Midbrain (tissue), 1 donor: ENCODE measurements around the gene FBXO11.

Experiments used
- DNase-seq: peaks from one replicate; lab custom pipeline; 2025; lab: John Stamatoyannopoulos, UW

FBXO11 gene

DNA sequence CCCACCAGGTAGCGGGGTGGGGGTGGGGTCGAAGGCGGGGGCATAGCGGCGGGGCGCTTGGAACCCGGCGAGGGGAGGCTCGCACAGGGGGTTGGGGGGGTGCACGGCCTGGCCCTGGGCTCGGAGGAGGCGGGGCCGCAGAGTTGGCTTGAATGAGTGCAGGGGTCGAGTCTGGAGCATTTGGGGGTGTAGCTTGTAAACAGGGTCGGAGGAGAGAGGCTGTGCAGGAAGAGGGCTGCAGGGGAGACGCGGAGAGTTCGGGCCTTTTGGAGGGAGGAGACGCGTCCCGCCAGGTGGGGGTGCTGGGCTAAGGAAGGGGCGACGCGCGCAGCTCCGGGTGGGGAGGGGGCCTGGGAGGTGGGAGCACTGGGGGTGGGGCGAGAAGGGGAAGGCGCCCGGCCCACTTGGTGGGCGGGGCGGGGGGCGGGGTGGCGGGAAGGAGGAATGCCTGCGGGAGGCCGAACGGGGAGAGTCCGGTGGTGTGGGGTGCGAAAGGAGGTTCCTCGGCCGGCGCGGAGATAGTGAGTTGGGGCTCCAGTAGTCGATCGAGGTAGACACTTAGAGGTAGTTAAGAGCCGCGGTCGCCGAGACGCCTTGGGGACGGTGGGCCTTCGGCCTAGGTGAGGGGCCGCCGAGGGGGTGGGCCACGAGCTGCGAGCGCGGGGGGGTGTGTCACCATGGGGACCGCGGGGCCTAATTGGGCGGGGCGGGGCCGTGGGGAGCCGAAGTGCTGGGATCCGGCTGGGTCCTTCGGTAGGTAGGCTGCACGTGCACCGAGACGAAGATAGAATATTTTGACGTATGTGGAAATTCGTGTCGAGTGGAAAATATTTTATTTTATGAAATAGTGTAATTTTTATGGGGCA lies 122.6 kb downstream of the FBXO11 start:
- DNase-seq, result peak; percentile 23

- peak; percentile 90 for DNase-seq
Observed at GRCh38 chr2:47782671-47783485, 123.4 kb downstream of the FBXO11 start, which contains the start of gene MSH6. Gene MSH6 (plus strand): TSS chr2:47783145. CDS start chr2:47783234, 89 bp downstream.

GRCh38 chr2:47782381-47782670 lies 124.0 kb downstream of the FBXO11 start:
- DNase-seq, result peak; percentile 62

DNA sequence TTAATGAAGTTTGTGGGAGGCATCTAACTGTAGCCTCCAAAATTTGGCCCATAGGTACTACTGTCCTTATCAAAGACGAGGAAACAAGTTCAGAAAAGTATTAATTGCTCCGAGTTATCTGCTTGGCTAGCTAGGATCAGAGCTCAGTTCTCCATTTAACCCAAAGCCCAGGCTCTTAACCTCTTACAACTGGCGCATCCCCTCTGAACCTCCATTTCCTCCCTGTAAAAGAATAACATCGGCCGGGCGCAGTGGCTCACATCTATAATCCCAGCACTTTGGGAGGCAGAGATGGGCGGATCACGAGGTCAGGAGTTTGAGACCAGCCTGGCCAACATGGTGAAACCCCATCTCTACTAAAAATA lies 126.9 kb downstream of the FBXO11 start:
- DNase-seq, result no peak

GRCh38 chr2:47778698-47779425 lies 127.4 kb downstream of the FBXO11 start:
- DNase-seq, result no peak

DNA sequence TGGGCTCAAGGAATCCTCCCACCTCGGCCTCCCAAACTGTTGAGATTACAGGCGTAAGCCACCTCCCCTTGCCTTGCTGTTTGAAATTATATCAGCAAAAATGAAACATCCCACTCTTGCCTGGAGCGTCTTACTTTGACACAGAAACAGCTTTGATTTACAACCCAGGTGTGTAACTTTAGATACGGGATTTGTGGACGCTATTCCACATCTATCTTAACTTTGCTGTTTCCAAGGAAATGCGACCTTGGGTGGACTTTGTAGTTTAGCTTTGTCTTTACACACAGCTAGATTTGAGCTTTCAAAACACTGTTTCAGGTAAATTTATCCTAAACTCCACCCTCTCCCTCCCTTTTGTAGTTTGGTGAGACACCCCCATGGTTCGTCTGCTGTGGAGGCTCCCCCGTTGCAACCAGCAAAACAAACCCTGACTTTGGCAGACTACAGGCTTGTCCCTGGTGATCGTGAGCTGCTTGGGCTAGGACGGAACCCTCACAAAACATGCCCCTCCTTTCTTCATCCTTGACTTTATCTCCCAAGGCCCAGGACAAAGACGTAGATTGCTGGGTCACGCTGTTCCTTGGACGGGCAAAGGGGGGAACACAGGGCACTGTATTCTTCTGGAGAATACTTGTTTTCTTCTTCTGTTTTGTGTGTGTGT lies 128.9 kb downstream of the FBXO11 start:
- DNase-seq, result no peak

- DNase-seq, result no peak
Observed at GRCh38 chr2:47774567-47774966, 131.7 kb downstream of the FBXO11 start.

DNA sequence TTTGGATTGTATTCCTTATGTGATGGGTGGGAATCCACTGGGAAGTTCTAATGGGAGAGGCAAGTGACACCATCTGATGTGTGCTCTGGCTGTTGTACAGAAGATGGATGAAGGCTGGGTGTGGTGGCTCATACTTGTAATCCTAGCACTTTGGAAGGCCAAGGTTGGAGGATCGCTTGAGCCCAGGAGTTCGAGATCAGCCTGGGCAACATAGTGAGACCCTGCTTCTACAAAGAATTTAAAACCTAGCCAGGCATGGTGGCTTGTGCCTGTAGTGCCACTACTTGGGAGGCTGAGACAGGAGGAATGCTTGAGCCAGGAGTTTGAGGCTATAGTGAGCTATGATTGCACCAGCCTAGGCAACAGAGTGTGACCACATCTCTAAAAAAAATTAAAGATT lies 134.0 kb downstream of the FBXO11 start:
- no peak for DNase-seq

GRCh38 chr2:47771211-47771610 lies 135.1 kb downstream of the FBXO11 start:
- DNase-seq, result peak; percentile 90

- no peak for DNase-seq
Observed at GRCh38 chr2:47769318-47769717, 137.0 kb downstream of the FBXO11 start.

DNA sequence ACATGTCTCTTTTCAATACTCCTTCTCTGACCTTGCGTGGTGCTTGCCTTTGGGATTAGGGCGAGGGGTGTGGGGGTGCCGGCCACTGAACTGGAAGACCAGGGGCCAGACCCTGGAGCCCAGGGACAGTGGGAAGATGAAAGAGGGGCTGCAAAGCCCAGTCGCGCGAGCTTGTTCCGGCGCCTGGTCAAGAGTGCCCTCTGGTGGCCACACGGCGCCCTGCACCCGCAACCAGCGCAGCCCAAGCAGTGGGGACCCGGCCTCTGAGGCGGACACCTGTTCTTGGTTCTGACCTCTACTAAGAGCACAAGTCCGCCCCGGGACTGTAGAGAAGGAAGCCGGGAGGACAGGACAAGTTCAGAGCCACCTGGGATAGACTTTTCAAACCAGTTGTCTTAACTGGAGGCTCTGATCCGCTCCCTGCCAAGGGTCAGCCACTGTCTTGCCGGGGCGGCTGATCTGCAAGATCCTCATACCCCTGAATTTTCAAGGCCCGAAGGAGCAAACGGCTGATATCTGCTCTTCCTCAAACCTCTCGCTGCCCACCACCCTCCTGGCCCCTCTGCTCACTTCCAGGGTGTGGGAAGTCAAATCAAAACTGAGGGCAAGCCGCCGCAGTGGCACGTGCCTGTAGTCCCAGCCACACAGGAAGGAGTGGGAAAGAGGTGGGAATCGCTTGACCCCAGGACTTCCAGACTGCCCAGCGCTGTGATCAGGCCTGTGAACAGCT lies 138.3 kb downstream of the FBXO11 start:
- DNase-seq, result peak; percentile 65

DNA sequence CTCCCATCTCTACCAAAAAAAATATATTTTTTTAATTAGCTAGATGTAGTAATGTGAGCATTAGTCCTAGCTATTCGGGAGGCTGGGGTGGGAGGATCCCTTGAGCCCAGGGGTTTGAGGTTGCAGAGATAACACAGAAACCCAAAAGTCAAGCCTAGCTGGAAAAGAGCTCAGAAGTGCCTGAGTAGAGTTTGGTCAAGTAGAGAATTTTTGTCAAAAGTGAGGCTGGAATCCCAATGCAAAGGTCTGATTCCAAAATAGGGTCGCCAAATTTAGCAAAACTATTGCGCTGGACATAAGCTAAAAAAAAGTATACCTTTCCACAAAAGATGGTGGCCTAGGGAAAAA lies 138.8 kb downstream of the FBXO11 start:
- no peak for DNase-seq

DNA sequence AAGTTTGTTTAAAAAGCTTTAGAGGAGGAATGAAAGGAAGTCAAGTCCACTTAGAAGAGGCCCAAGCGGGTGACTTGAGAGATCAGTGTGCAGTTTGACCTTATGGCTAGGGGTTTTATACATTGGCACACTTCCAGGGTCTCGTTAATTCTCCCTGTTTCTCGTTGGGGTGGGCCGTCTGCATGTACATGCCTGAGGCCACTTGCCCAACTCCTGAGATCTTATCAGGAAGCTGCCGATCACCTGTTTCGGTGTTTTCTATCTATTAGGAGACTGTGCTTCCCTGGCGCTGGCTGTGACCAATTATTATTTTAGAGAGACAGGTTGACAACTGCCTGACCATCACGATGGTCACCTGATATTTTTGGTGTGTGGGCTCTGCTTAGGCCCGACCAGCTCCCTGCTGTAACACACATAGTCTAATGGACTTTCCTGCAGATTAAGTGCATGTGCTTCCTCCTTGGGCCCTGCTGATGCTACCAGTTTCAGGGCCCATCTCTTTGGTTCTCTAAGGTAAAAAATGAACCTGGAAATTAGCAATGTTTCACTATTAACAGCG lies 154.4 kb downstream of the FBXO11 start:
- no peak for DNase-seq

DNA sequence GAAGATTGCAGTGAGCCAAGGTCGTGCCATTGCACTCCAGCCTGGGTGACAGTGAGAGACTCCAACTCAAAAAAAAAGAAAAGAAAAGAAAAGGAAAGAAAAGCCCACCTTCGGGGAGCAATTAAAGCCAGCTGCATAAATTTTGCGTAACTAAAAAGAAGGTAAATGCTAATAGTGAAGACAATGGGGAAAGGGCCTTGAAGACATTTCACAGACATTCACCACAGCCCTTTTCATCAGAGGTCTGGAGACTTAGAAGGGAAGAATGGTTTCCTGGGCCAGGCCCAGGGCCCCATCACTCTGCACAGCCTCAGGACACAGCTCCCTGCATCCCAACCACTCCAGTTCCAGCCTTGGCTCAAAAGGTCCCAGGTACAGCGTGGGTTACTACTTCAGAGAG lies 158.4 kb downstream of the FBXO11 start:
- DNase-seq, result no peak

- no peak for DNase-seq
Observed at GRCh38 chr2:47744074-47744473, 162.2 kb downstream of the FBXO11 start.

DNA sequence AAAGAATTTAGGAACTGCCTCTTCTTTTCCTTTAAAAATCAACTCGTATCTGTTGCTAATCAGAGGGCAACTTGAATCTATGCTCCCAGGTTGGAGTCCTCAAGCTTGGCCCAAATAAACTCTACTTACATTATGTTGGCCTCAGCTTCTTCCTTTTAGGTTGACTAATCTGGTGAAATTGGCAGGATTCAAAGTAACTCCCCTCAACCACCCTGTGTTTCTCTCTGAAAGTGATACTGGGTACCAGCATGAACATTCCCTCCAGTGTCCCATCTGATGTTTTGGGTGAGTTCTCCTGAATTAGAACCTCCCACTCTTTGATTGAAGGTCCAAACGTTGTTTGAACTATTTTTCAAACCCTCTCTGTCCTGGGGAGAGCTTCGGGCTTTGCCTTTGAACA lies 164.7 kb downstream of the FBXO11 start:
- DNase-seq, result no peak

DNA sequence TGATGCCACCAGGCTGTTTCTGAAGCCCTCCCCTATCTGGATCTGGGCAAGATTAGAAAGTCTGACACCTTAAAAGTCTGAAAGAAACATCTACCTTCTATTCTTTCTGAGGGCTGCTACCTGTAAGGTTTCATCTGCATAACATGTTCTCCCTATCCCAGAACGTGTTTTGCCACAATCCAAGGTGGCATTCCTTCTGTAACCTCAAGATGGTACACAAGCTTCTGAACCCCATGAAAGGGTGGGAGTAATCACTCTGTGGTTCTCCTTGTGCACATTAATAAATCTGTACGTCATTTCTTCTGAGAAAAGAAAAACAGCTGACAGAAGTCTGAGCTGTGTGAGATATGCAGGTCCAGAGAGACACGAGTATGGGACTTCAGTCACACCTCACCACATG lies 165.2 kb downstream of the FBXO11 start:
- DNase-seq, result no peak
